GM12873 (cell line): Measurements from ENCODE around the gene SH3BP1.

Source experiments
- CTCF ChIP-seq: IDR thresholded peaks from 2 replicates; pipeline ENCODE4 v1.5.1; 2012; ENCODE audit warnings: low read depth, mild to moderate bottlenecking, moderate library complexity, low read length, control low read depth; ENCODE audit not compliant: insufficient read depth; ENCODE audit errors: missing control alignments

SH3BP1 gene

GRCh38 chr22:37627545-37627944, 11.9 kb upstream of the SH3BP1 start:
- TF ChIP-seq CTCF: no peak

GRCh38 chr22:37628830-37629229, 10.6 kb upstream of the SH3BP1 start:
- no peak for TF ChIP-seq CTCF

GRCh38 chr22:37629928-37630327, 9.5 kb upstream of the SH3BP1 start:
- TF ChIP-seq CTCF: no peak

- TF ChIP-seq CTCF: no peak
Observed at GRCh38 chr22:37630839-37631435, 8.5 kb upstream of the SH3BP1 start.

- TF ChIP-seq CTCF: no peak
Observed at GRCh38 chr22:37631448-37632173, 7.9 kb upstream of the SH3BP1 start.

- no peak for TF ChIP-seq CTCF
Observed at GRCh38 chr22:37632174-37633088, 7.0 kb upstream of the SH3BP1 start.

GRCh38 chr22:37633089-37633624, 6.3 kb upstream of the SH3BP1 start:
- TF ChIP-seq CTCF: no peak
